ENCODE data around the gene RENBP. TPM values are rescaled to one million over a fixed set of nuclear protein-coding genes. Genes with fewer than 3 reads are reported as not detected.

RENBP gene
- total and polyA plus RNA-seq, 4 donors: 1.0 to 7.9 (median 7.0) TPM

DNA sequence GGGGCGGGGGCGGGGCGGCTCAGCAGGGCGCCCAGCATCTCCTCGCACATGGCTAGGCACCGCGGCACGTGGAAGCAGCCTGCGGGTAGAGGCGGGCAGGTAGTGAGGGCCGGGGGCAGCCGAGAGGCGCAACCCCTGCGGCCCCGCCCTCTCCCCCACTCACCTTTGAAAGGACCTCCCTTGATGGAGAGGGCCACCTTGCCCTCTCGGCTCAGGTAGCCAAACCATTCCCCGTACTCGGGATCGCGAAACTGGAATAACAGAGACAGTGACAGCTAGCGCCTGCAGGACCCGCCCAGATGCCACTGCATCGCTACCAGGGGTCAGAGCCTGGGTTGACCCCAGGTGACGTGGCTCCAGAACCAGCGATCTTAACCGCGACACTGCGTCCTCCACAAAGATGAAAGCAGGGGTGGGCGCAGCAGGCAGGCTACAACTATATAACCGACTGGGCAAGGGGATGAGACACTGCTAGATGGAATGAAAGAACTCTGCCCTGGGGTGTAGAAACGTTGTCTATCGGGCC lies 9.1 kb downstream of the RENBP start:
- Histone ChIP-seq H3K4me3 (ENCODE audit: low read depth in 1 of 3, low read length in 3 of 3) (peak overlapping the region; percentile 7 to 90 (median 39)), H3K4me1 (ENCODE audit: control insufficient read depth in 4 of 4, insufficient read depth in 4 of 4, low read length in 3 of 4) (peaks cover 0 to 14% (median 9%) of the 10 kb centered on the region in 4 donors), H3K27me3 (ENCODE audit: control insufficient read depth in 4 of 4, insufficient read depth in 4 of 4, low read length in 3 of 4) (no peaks in the 10 kb centered on the region), H3K9ac (ENCODE audit: low read depth in 1 of 2, low read length in 2 of 2) (no peak overlapping the region), H3K36me3 (ENCODE audit: control insufficient read depth in 4 of 4, insufficient read depth in 3 of 4, low read depth in 1 of 4, low read length in 3 of 4) (peaks cover 0 to 11% (median under 1%) of the 10 kb centered on the region in 4 donors), H3K27ac (ENCODE audit: low read depth in 1 of 2, low read length in 2 of 2) (no peak overlapping the region), H3K9me3 (ENCODE audit: control insufficient read depth in 4 of 4, low read length in 3 of 4) (no peaks in the 10 kb centered on the region)
- WGBS: 7% methylated on average over 32 of the region's 32 CpGs
- no peak for DNase-seq (ENCODE audit: low spot score)
- no peak for TF ChIP-seq JUND (IDR thresholded peaks at IDR 0.05)
- TF ChIP-seq HNF4G (IDR thresholded peaks at IDR 0.05): no peak
- TF ChIP-seq RAD21 (IDR thresholded peaks at IDR 0.05): no peak
- TF ChIP-seq FOXA1 (IDR thresholded peaks at IDR 0.05): no peak
- TF ChIP-seq HNF4A (conservative IDR thresholded peaks at IDR 0.05): no peak
- TF ChIP-seq RXRA (IDR thresholded peaks at IDR 0.05): peak in 1 of 2 donors; percentile 47
- TF ChIP-seq, protein P1, sequence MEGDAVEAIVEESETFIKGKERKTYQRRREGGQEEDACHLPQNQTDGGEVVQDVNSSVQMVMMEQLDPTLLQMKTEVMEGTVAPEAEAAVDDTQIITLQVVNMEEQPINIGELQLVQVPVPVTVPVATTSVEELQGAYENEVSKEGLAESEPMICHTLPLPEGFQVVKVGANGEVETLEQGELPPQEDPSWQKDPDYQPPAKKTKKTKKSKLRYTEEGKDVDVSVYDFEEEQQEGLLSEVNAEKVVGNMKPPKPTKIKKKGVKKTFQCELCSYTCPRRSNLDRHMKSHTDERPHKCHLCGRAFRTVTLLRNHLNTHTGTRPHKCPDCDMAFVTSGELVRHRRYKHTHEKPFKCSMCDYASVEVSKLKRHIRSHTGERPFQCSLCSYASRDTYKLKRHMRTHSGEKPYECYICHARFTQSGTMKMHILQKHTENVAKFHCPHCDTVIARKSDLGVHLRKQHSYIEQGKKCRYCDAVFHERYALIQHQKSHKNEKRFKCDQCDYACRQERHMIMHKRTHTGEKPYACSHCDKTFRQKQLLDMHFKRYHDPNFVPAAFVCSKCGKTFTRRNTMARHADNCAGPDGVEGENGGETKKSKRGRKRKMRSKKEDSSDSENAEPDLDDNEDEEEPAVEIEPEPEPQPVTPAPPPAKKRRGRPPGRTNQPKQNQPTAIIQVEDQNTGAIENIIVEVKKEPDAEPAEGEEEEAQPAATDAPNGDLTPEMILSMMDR (IDR thresholded peaks at IDR 0.05; ENCODE audit: low read depth, low read length, missing input control): no peak
- TF ChIP-seq SP1 (IDR thresholded peaks at IDR 0.05): peak; percentile 7
- no peak for TF ChIP-seq TAF1 (conservative IDR thresholded peaks at IDR 0.05)
- TF ChIP-seq, protein P2, sequence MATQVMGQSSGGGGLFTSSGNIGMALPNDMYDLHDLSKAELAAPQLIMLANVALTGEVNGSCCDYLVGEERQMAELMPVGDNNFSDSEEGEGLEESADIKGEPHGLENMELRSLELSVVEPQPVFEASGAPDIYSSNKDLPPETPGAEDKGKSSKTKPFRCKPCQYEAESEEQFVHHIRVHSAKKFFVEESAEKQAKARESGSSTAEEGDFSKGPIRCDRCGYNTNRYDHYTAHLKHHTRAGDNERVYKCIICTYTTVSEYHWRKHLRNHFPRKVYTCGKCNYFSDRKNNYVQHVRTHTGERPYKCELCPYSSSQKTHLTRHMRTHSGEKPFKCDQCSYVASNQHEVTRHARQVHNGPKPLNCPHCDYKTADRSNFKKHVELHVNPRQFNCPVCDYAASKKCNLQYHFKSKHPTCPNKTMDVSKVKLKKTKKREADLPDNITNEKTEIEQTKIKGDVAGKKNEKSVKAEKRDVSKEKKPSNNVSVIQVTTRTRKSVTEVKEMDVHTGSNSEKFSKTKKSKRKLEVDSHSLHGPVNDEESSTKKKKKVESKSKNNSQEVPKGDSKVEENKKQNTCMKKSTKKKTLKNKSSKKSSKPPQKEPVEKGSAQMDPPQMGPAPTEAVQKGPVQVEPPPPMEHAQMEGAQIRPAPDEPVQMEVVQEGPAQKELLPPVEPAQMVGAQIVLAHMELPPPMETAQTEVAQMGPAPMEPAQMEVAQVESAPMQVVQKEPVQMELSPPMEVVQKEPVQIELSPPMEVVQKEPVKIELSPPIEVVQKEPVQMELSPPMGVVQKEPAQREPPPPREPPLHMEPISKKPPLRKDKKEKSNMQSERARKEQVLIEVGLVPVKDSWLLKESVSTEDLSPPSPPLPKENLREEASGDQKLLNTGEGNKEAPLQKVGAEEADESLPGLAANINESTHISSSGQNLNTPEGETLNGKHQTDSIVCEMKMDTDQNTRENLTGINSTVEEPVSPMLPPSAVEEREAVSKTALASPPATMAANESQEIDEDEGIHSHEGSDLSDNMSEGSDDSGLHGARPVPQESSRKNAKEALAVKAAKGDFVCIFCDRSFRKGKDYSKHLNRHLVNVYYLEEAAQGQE (IDR thresholded peaks at IDR 0.05): no peak
- TF ChIP-seq GABPA (IDR thresholded peaks at IDR 0.05 in 1 of 2, conservative IDR thresholded peaks at IDR 0.05 in 1 of 2): no peak
- TF ChIP-seq NR2F2 (IDR thresholded peaks at IDR 0.05): no peak

DNA sequence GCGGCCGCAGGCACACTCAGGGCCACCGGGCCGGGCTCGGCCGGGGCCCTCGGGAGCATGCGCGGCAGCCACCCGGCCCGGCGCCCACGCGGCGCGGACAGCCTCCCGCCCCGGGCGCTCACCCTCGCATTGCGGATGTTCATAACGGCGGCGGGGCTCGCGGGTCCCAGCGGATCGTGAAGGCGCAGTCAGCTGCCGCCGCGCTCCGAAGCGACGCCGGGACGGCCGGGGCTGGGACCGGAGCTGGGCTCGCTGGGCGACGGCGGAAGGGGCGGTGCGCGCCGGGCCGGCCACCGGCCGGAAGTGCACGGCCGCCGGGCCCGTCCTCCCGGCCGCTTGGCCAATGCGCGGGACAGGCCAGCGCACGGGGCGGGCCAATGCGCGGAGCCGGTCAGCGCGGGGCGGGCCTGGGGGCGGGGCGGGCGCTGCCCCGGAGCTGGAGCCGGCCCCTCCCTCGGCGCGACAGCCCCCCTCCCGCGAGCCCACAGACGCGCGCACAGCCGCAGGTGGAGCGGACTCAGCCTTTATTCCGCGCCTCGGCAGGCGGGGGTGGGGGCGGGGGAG lies 9.6 kb downstream of the RENBP start, which contains the start of gene NAA10:
Gene NAA10, minus strand, starts transcription at position 276 of the 564 bp plus-strand sequence. Its CDS starts 133 bp downstream, at position 143.
- Histone ChIP-seq H3K9ac (ENCODE audit: low read depth in 1 of 2, low read length in 2 of 2) (peak within 1 kb of the TSS; percentile 13 to 75), H3K36me3 (ENCODE audit: control insufficient read depth in 4 of 4, insufficient read depth in 3 of 4, low read depth in 1 of 4, low read length in 3 of 4) (peaks cover 0 to 15% (median 1%) of the 10 kb centered on the region in 4 donors), H3K4me1 (ENCODE audit: control insufficient read depth in 4 of 4, insufficient read depth in 4 of 4, low read length in 3 of 4) (peaks cover 0 to 14% (median 9%) of the 10 kb centered on the region in 4 donors), H3K4me3 (ENCODE audit: low read depth in 1 of 3, low read length in 3 of 3) (peak within 1 kb of the TSS; percentile 81 to 90 (median 90)), H3K9me3 (ENCODE audit: control insufficient read depth in 4 of 4, low read length in 3 of 4) (no peaks in the 10 kb centered on the region), H3K27me3 (ENCODE audit: control insufficient read depth in 4 of 4, insufficient read depth in 4 of 4, low read length in 3 of 4) (no peaks in the 10 kb centered on the region), H3K27ac (ENCODE audit: low read depth in 1 of 2, low read length in 2 of 2) (no peak within 1 kb of the TSS)
- TF ChIP-seq JUND (IDR thresholded peaks at IDR 0.05) (no peak), NR2F2 (IDR thresholded peaks at IDR 0.05) (no peak), HNF4G (IDR thresholded peaks at IDR 0.05) (no peak), GABPA (IDR thresholded peaks at IDR 0.05 in 1 of 2, conservative IDR thresholded peaks at IDR 0.05 in 1 of 2) (no peak), RXRA (IDR thresholded peaks at IDR 0.05) (no peak), RAD21 (IDR thresholded peaks at IDR 0.05) (no peak), EGR1 (IDR thresholded peaks at IDR 0.05; ENCODE audit: low read depth in 2 of 2) (no peak), FOXA2 (IDR thresholded peaks at IDR 0.05) (no peak), SP1 (IDR thresholded peaks at IDR 0.05) (no peak)
- TF ChIP-seq, protein P2 (IDR thresholded peaks at IDR 0.05): no peak
- TF ChIP-seq, protein P3, sequence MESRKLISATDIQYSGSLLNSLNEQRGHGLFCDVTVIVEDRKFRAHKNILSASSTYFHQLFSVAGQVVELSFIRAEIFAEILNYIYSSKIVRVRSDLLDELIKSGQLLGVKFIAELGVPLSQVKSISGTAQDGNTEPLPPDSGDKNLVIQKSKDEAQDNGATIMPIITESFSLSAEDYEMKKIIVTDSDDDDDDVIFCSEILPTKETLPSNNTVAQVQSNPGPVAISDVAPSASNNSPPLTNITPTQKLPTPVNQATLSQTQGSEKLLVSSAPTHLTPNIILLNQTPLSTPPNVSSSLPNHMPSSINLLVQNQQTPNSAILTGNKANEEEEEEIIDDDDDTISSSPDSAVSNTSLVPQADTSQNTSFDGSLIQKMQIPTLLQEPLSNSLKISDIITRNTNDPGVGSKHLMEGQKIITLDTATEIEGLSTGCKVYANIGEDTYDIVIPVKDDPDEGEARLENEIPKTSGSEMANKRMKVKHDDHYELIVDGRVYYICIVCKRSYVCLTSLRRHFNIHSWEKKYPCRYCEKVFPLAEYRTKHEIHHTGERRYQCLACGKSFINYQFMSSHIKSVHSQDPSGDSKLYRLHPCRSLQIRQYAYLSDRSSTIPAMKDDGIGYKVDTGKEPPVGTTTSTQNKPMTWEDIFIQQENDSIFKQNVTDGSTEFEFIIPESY (IDR thresholded peaks at IDR 0.05): no peak
- TF ChIP-seq, protein P4, sequence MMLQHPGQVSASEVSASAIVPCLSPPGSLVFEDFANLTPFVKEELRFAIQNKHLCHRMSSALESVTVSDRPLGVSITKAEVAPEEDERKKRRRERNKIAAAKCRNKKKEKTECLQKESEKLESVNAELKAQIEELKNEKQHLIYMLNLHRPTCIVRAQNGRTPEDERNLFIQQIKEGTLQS (IDR thresholded peaks at IDR 0.05): no peak
- DNase-seq (ENCODE audit: low spot score): peak; percentile 72
- WGBS: under 1% methylated on average over 78 of the region's 87 CpGs

Data from liver (tissue), 9 donors.